Tibial nerve (tissue), 3 donors: ENCODE measurements around the gene USP32.

Experiments
- CTCF ChIP-seq, 5 experiments: fragments of 200-600 bp in 3 of 5; fragments of 450-650 bp in 2 of 5; sonication (generic) in 3 of 5; IDR thresholded peaks; one replicate each; pipeline ENCODE4 v1.5.1; 2016 to 2019; ENCODE audit warnings: antibody characterized with exemption in 5 of 5, mild to moderate bottlenecking in 3 of 5, moderate library complexity in 2 of 5
- POLR2A ChIP-seq, 2 donors: fragments of 450-650 bp; IDR thresholded peaks; one replicate each; pipeline ENCODE4 v1.6.1; 2017; ENCODE audit warnings: antibody characterized with exemption in 2 of 2, mild to moderate bottlenecking in 2 of 2, moderate library complexity in 2 of 2

- TF ChIP-seq CTCF (IDR thresholded peaks at IDR 0.05) (no peak), POLR2A (IDR thresholded peaks at IDR 0.05) (no peak)
Observed at GRCh38 chr17:60151355-60151754, 240.6 kb downstream of the USP32 start.
